Sigmoid colon (tissue), 7 donors: ENCODE measurements around the gene PRAME. TPM values are rescaled to one million over a fixed set of nuclear protein-coding genes. Genes with fewer than 3 reads are reported as not detected.
"Not testable (repeated sequence)": the region's sequence is repeated elsewhere in the genome, so short reads cannot be mapped to it uniquely, and the experiment has no call there.

Experiments
- DNase-seq: peaks from one replicate; pipeline ENCODE4 v3.0.0-alpha.2; 2019
- H3K27ac ChIP-seq, 4 donors: fragments of 200-600 bp; sonication (generic); one replicate each; pipeline ENCODE4 v1.5.1; 2016 to 2019; ENCODE audit warnings: mild to moderate bottlenecking in 1 of 4
- H3K27me3 ChIP-seq, 3 donors: fragments of 200-600 bp; sonication (generic); one replicate each; pipeline ENCODE4 v1.5.1; 2019; ENCODE audit warnings: mild to moderate bottlenecking in 1 of 3
- H3K36me3 ChIP-seq, 4 donors: fragments of 200-600 bp; sonication (generic); one replicate each; pipeline ENCODE4 v1.5.1; 2016 to 2019
- H3K4me1 ChIP-seq, 4 donors: fragments of 200-600 bp; sonication (generic); one replicate each; pipeline ENCODE4 v1.5.1; 2017 to 2019
- H3K4me3 ChIP-seq, 4 donors: fragments of 200-600 bp; sonication (generic); one replicate each; pipeline ENCODE4 v1.5.1; 2017 to 2019; ENCODE audit warnings: mild to moderate bottlenecking in 2 of 4, moderate library complexity in 1 of 4
- H3K9me3 ChIP-seq, 4 donors: fragments of 200-600 bp in 3 of 4; sonication (generic) in 3 of 4; one replicate each; pipeline versions ENCODE4 v1.5.1 to v1.6.1; 2013 to 2019
- EP300 ChIP-seq, 4 donors: sonication (generic); formaldehyde crosslinking; IDR thresholded peaks; one replicate each; pipeline ENCODE4 v1.6.1; 2017; ENCODE audit warnings: antibody characterized with exemption in 4 of 4
- POLR2A ChIP-seq, 2 donors: fragments of 450-650 bp; IDR thresholded peaks; one replicate each; pipeline ENCODE4 v1.6.1; 2016; ENCODE audit warnings: antibody characterized with exemption in 2 of 2, mild to moderate bottlenecking in 2 of 2, moderate library complexity in 2 of 2
- POLR2AphosphoS5 ChIP-seq, 4 donors: sonication (generic); formaldehyde crosslinking; IDR thresholded peaks; one replicate each; pipeline ENCODE4 v1.6.1; 2017; ENCODE audit warnings: antibody characterized with exemption in 4 of 4
- WGBS, 2 donors: extraction: QIAGEN DNeasy Blood & Tissue Kit; methylation state at CpG; one replicate each; pipeline ENCODE4 v1.1.7; 2013; 5-methylcytosine and 5-hydroxymethylcytosine counted together
- intact Hi-C: fragments of 100-400 bp; cut with DNase I; formaldehyde crosslinking; loops from one replicate; pipeline ENCODE4 v1.15.1; 2023
- polyA plus RNA-seq, 3 donors: library from polyadenylated mRNA; stranded (reverse); fragments of 200-250 nt; gene quantifications; one replicate each; pipeline ENCODE4 v1.2.3, GENCODE V29; 2013
- total RNA-seq, 4 donors: library from RNA; depleted of rRNA; stranded (reverse); fragments of >200 nt; gene quantifications; one replicate each; pipeline ENCODE4 v1.1.0, GENCODE V29; 2016
- TF ChIP-seq, protein P1 (sequence below), 4 experiments: fragments of 450-650 bp in 3 of 4; fragments of 200-600 bp in 1 of 4; IDR thresholded peaks; one replicate each; pipeline ENCODE4 v1.5.1; 2016 to 2019; ENCODE audit warnings: antibody characterized with exemption in 4 of 4, mild to moderate bottlenecking in 3 of 4, moderate library complexity in 2 of 4
- donor health status: healthy with polysubstance abuse.
- donor health status: Bipolar disorder and iron deficiency.
- donor health status: healthy.

The PRAME gene
- total and polyA plus RNA-seq, 7 donors, result 0.06 to 0.16 TPM; not detected in 5

DNA sequence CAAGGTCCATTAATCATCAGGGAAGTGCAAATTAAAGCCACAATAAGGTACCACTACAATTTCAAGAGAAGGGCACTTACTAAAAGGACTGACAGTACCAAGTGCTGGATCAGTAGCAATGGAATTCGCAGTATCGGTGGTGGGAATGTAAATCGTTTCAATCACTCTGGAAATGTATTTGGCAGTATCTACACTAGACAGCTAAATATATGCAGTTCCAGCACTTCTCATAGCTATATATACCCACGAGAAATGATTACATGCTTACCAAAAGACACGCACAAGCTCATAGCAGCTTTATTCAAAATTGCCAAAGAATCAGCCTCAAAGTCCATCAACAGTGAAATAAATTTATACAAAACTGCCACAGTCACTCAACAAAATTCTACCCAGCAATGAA, 46.1 kb downstream of the PRAME start:
- no peaks in the 10 kb centered on the region for H3K36me3 ChIP-seq
- H3K27me3 ChIP-seq, result peaks cover 0 to 34% (median 5%) of the 10 kb centered on the region in 3 donors
- H3K4me3 ChIP-seq, result no peak overlapping the region
- peaks cover 0 to 8% (median 5%) of the 10 kb centered on the region in 4 donors for H3K9me3 ChIP-seq
- H3K4me1 ChIP-seq, result peaks cover 0 to 9% (median 2%) of the 10 kb centered on the region in 4 donors
- no peak for TF ChIP-seq POLR2A (IDR thresholded peaks at IDR 0.05)
- TF ChIP-seq, protein P1, sequence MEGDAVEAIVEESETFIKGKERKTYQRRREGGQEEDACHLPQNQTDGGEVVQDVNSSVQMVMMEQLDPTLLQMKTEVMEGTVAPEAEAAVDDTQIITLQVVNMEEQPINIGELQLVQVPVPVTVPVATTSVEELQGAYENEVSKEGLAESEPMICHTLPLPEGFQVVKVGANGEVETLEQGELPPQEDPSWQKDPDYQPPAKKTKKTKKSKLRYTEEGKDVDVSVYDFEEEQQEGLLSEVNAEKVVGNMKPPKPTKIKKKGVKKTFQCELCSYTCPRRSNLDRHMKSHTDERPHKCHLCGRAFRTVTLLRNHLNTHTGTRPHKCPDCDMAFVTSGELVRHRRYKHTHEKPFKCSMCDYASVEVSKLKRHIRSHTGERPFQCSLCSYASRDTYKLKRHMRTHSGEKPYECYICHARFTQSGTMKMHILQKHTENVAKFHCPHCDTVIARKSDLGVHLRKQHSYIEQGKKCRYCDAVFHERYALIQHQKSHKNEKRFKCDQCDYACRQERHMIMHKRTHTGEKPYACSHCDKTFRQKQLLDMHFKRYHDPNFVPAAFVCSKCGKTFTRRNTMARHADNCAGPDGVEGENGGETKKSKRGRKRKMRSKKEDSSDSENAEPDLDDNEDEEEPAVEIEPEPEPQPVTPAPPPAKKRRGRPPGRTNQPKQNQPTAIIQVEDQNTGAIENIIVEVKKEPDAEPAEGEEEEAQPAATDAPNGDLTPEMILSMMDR (IDR thresholded peaks at IDR 0.05), result no peak
- no peak for TF ChIP-seq EP300 (IDR thresholded peaks at IDR 0.05)
- no peak for TF ChIP-seq POLR2AphosphoS5 (IDR thresholded peaks at IDR 0.05)
- H3K27ac ChIP-seq, result no peak overlapping the region
- 84% methylated on average over 5 of the region's 5 CpGs for WGBS, 2 donors
- no peak for DNase-seq
- intact Hi-C loops, result no loop called here

DNA sequence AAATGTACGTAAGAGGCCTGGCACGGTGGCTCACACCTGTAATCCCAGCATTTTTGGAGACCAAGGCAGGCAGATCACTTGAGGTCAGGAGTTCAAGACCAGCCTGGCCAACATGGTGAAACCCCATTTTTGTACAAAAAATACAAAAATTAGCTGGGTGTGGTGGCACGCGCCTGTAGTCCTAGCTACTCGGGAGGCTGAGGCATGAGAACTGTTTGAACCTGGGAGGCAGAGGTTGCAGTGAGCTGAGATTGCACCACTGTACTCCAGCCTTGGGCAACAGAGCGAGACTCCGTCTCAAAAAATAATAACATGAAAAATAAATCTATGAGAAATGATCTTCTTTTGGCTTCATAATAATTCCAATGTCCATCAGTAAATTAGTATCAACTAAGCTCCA, 48.2 kb downstream of the PRAME start:
- H3K27ac ChIP-seq, H3K36me3 ChIP-seq, H3K9me3 ChIP-seq, DNase-seq, H3K4me3 ChIP-seq, intact Hi-C loops: not testable (repeated sequence)
- 96% methylated on average over 7 of the region's 7 CpGs for WGBS, 2 donors
- Histone ChIP-seq H3K4me1 (peaks cover 0 to 11% (median 3%) of the 10 kb centered on the region in 4 donors), H3K27me3 (peaks cover 0 to 24% (median 5%) of the 10 kb centered on the region in 3 donors)

DNA sequence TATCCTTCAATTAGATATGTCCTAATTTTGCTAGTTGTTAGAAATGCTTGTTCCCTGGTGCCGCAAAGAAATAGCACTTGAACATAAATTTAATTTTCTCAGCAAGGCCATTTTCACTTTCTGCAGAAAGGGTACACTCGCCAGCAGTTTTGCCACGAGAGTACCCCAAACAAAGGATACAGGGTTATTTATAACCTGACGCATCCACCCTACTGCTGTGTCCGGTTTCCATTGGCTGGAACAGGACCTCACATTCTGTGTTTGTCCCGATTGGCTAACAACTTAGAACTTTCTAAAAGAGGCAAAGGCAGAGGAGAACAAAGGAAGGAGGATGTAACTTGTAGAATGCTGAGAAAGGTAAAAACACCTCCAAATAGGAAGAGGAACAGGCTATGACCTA, 49.2 kb downstream of the PRAME start:
- DNase-seq, H3K27ac ChIP-seq, intact Hi-C loops, H3K4me3 ChIP-seq, H3K36me3 ChIP-seq, H3K9me3 ChIP-seq: not testable (repeated sequence)
- H3K4me1 ChIP-seq, result peaks cover 0 to 11% (median 3%) of the 10 kb centered on the region in 4 donors
- 95 to 96% methylated on average over 6 of the region's 6 CpGs for WGBS, 2 donors
- H3K27me3 ChIP-seq, result peaks cover 0 to 17% (median 5%) of the 10 kb centered on the region in 3 donors

DNA sequence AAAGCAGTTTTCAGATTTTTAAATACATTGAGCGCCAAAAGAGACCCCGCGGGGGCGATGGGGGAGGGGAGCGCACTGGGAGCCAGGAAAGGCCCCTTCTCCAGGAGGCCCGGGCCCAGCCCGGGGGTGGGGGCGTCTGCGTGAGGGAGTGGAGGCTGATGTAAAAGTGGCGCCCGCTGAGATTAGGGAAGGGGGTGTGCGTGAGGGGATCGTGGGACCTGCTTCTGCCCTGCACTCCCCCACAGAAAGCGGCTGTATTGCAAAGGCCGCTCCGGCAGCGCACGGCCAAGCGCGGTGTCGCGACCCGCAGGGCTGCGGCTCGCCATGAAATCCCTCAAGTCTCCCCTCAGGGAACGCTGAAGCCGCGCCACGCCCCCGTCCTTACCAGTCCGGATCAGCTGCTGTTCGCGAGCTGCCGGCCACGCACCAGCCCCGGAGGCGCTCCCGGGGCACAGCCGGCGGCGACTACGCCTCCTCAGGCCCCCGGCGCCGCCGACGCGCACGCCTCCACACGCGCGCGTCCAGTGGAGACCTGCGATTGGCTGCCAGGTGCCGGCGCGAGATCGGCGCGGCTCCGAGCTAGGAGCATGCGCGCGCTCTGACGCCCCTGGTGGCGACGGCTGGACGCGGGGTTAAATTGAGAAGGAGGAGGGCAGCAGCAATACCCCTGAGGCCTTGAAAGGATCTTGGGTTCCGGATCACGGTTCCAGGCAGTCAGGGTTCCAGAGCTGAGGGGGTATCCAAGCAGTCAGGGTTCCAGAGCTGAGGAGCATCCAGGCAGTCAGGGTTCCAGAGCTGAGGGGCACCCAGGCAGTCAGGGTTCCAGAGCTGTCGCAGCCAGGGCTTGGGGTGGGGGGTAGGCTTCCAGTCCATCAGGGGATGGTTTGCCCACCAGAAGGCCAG, 50.5 kb downstream of the PRAME start, which contains the start of gene ZNF280B:
TSS of gene ZNF280B (minus strand) at position 469 of the 903 bp plus-strand sequence. CDS start 19,344 bp downstream, outside the sequence.
- WGBS, 2 donors, result 2 to 3% methylated on average over 72 of the region's 72 CpGs
- H3K4me3 ChIP-seq, result peak within 1 kb of the TSS; percentile 32 to 58 (median 48)
- H3K27ac ChIP-seq, result no peak within 1 kb of the TSS
- peaks cover 0 to 8% (median 5%) of the 10 kb centered on the region in 4 donors for H3K9me3 ChIP-seq
- peaks cover 0 to 5% (median 3%) of the 10 kb centered on the region in 3 donors for H3K27me3 ChIP-seq
- TF ChIP-seq, protein P1 (IDR thresholded peaks at IDR 0.05), result peak in 1 of 4 experiments; percentile 8
- TF ChIP-seq EP300 (IDR thresholded peaks at IDR 0.05), result no peak
- TF ChIP-seq POLR2A (IDR thresholded peaks at IDR 0.05), result no peak
- DNase-seq, result peak; percentile 72
- H3K4me1 ChIP-seq, result peaks cover 0 to 11% (median 3%) of the 10 kb centered on the region in 4 donors
- no peaks in the 10 kb centered on the region for H3K36me3 ChIP-seq
- intact Hi-C loops, result no loop called here

DNA sequence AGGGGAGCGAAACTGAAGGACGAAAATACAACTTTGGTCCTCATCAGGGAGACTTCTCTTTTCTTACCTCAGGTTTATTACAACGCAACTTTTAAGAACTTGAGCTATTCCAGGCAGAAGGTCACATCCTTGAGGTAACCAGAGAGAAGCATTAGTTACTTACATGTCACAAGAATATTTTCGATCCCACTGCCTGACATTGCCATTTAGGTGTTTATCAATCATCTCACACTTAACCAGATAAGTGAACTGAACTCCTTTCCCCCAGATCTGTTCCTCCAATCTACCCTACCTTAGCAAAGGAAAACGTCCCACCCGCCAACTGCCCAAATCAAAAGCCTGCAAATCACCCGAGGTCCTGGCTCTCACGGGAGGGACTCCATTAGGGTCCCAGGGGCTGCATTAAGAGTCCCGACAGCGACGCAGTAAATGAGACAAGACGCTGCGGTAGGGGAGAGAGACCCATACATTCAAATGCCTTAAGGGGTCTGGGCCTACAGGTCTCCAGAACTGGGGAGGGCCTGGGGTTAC, 51.3 kb downstream of the PRAME start:
- peak overlapping the region; percentile 32 to 58 (median 48) for H3K4me3 ChIP-seq
- peaks cover 0 to 11% (median 3%) of the 10 kb centered on the region in 4 donors for H3K4me1 ChIP-seq
- DNase-seq, result no peak
- peaks cover 0 to 5% (median 0%) of the 10 kb centered on the region in 3 donors for H3K27me3 ChIP-seq
- intact Hi-C loops, result no loop called here
- H3K36me3 ChIP-seq, result no peaks in the 10 kb centered on the region
- TF ChIP-seq, protein P1 (IDR thresholded peaks at IDR 0.05), result no peak
- TF ChIP-seq EP300 (IDR thresholded peaks at IDR 0.05) (no peak), POLR2AphosphoS5 (IDR thresholded peaks at IDR 0.05) (no peak), POLR2A (IDR thresholded peaks at IDR 0.05) (no peak)
- H3K27ac ChIP-seq, result no peak overlapping the region
- WGBS, 2 donors, result 34 to 38% methylated on average over 13 of the region's 13 CpGs
- peaks cover 0 to 8% (median 5%) of the 10 kb centered on the region in 4 donors for H3K9me3 ChIP-seq
